Stimulated activated memory B cell treated with anti-CD40 and anti-IgM and Interleukin-4, amounts not matched to agents 10 μg/mL and 1 μg/mL and 100 μg/mL, for 72 hours (primary cell): ENCODE data around the gene HRK.
A peak's percentile ranks its signal among the peaks of the same experiment; 100 is the strongest.

Experiments used
- ATAC-seq: fragments of 150-1000 bp; cut with Tn5 transposase; 2 replicates; pipeline ENCODE4 v1.10.0; 2021
- H3K27ac Mint-ChIP-seq: one replicate; pipeline ENCODE4 v1.8.0; 2022; ENCODE audit warnings: mild to moderate bottlenecking, mixed read lengths
- H3K27me3 Mint-ChIP-seq: one replicate; pipeline ENCODE4 v1.8.0; 2022; ENCODE audit warnings: mixed read lengths
- H3K36me3 Mint-ChIP-seq: one replicate; pipeline ENCODE4 v1.8.0; 2022; ENCODE audit warnings: mixed read lengths
- H3K4me1 Mint-ChIP-seq: one replicate; pipeline ENCODE4 v1.8.0; 2022; ENCODE audit warnings: mixed read lengths
- H3K4me3 Mint-ChIP-seq: one replicate; pipeline ENCODE4 v1.8.0; 2022; ENCODE audit warnings: mild to moderate bottlenecking, moderate library complexity, mixed read lengths
- H3K9me3 Mint-ChIP-seq: one replicate; pipeline ENCODE4 v1.8.0; 2022; ENCODE audit warnings: mixed read lengths

Gene HRK

GRCh38 chr12:116915326-116915725, 34.1 kb upstream of the HRK start:
- H3K36me3 Mint-ChIP-seq = peaks cover 19% of the 10 kb centered on the region
- no peak overlapping the region for H3K4me3 Mint-ChIP-seq
- peaks cover 68% of the 10 kb centered on the region for H3K4me1 Mint-ChIP-seq
- H3K9me3 Mint-ChIP-seq = no peaks in the 10 kb centered on the region
- H3K27ac Mint-ChIP-seq = peak overlapping the region; percentile 24
- ATAC-seq = no peak
- no peaks in the 10 kb centered on the region for H3K27me3 Mint-ChIP-seq

- ATAC-seq = peak; percentile 94
- Mint-ChIP-seq H3K9me3 (no peaks in the 10 kb centered on the region), H3K4me3 (peak within 1 kb of the TSS; percentile 96), H3K27ac (peak within 1 kb of the TSS; percentile 83), H3K4me1 (peaks cover 31% of the 10 kb centered on the region), H3K36me3 (peaks cover 10% of the 10 kb centered on the region), H3K27me3 (no peaks in the 10 kb centered on the region)
Observed at GRCh38 chr12:116910645-116911451, 29.6 kb upstream of the HRK start, which contains the start of gene FBXW8. Gene FBXW8 (plus strand): TSS chr12:116910950. CDS start chr12:116911038, 88 bp downstream.

GRCh38 chr12:116910280-116910644, 29.0 kb upstream of the HRK start:
- H3K27me3 Mint-ChIP-seq = no peaks in the 10 kb centered on the region
- H3K27ac Mint-ChIP-seq = peak overlapping the region; percentile 83
- no peak for ATAC-seq
- H3K9me3 Mint-ChIP-seq = no peaks in the 10 kb centered on the region
- H3K4me3 Mint-ChIP-seq = peak overlapping the region; percentile 96
- H3K36me3 Mint-ChIP-seq = peaks cover 4% of the 10 kb centered on the region
- H3K4me1 Mint-ChIP-seq = peaks cover 25% of the 10 kb centered on the region

GRCh38 chr12:116906285-116906684, 25.0 kb upstream of the HRK start:
- Mint-ChIP-seq H3K27ac (no peak overlapping the region), H3K4me1 (peaks cover 7% of the 10 kb centered on the region), H3K4me3 (no peak overlapping the region), H3K36me3 (no peaks in the 10 kb centered on the region), H3K9me3 (peaks cover 3% of the 10 kb centered on the region), H3K27me3 (peaks cover 29% of the 10 kb centered on the region)
- no peak for ATAC-seq

- H3K4me1 Mint-ChIP-seq = no peaks in the 10 kb centered on the region
Observed at GRCh38 chr12:116903818-116904217, 22.6 kb upstream of the HRK start.

GRCh38 chr12:116901612-116902011, 20.4 kb upstream of the HRK start:
- Mint-ChIP-seq H3K9me3 (peaks cover 3% of the 10 kb centered on the region), H3K27me3 (peaks cover 58% of the 10 kb centered on the region), H3K36me3 (no peaks in the 10 kb centered on the region), H3K4me1 (no peaks in the 10 kb centered on the region), H3K27ac (no peak overlapping the region), H3K4me3 (no peak overlapping the region)
- ATAC-seq = no peak

More at GRCh38 chr12:116903818-116904217, 22.6 kb upstream of the HRK start:
- ATAC-seq = no peak
- Mint-ChIP-seq H3K9me3 (peaks cover 3% of the 10 kb centered on the region), H3K27ac (no peak overlapping the region), H3K27me3 (peaks cover 51% of the 10 kb centered on the region), H3K4me3 (no peak overlapping the region), H3K36me3 (no peaks in the 10 kb centered on the region)

- H3K27ac Mint-ChIP-seq = no peak overlapping the region
- H3K4me1 Mint-ChIP-seq = no peaks in the 10 kb centered on the region
- peaks cover 55% of the 10 kb centered on the region for H3K27me3 Mint-ChIP-seq
- no peak overlapping the region for H3K4me3 Mint-ChIP-seq
- no peaks in the 10 kb centered on the region for H3K36me3 Mint-ChIP-seq
- peaks cover 3% of the 10 kb centered on the region for H3K9me3 Mint-ChIP-seq
- ATAC-seq = no peak
Observed at GRCh38 chr12:116898669-116899068, 17.4 kb upstream of the HRK start.

GRCh38 chr12:116897476-116897875, 16.2 kb upstream of the HRK start:
- no peak overlapping the region for H3K27ac Mint-ChIP-seq
- H3K4me3 Mint-ChIP-seq = no peak overlapping the region
- H3K4me1 Mint-ChIP-seq = no peaks in the 10 kb centered on the region
- no peaks in the 10 kb centered on the region for H3K36me3 Mint-ChIP-seq
- ATAC-seq = no peak
- peaks cover 45% of the 10 kb centered on the region for H3K27me3 Mint-ChIP-seq
- peaks cover 3% of the 10 kb centered on the region for H3K9me3 Mint-ChIP-seq

- Mint-ChIP-seq H3K36me3 (no peaks in the 10 kb centered on the region), H3K4me3 (no peak overlapping the region), H3K27ac (no peak overlapping the region), H3K9me3 (no peaks in the 10 kb centered on the region), H3K27me3 (peaks cover 35% of the 10 kb centered on the region), H3K4me1 (no peaks in the 10 kb centered on the region)
- ATAC-seq = no peak
Observed at GRCh38 chr12:116896411-116896924, 15.2 kb upstream of the HRK start.

GRCh38 chr12:116894913-116895312, 13.7 kb upstream of the HRK start:
- peaks cover 22% of the 10 kb centered on the region for H3K27me3 Mint-ChIP-seq
- H3K9me3 Mint-ChIP-seq = no peaks in the 10 kb centered on the region
- H3K4me1 Mint-ChIP-seq = no peaks in the 10 kb centered on the region
- H3K4me3 Mint-ChIP-seq = no peak overlapping the region
- no peak overlapping the region for H3K27ac Mint-ChIP-seq
- ATAC-seq = no peak
- no peaks in the 10 kb centered on the region for H3K36me3 Mint-ChIP-seq

GRCh38 chr12:116892349-116893140, 11.3 kb upstream of the HRK start:
- Mint-ChIP-seq H3K27me3 (peaks cover 8% of the 10 kb centered on the region), H3K36me3 (no peaks in the 10 kb centered on the region), H3K4me1 (no peaks in the 10 kb centered on the region), H3K9me3 (no peaks in the 10 kb centered on the region), H3K27ac (no peak overlapping the region), H3K4me3 (no peak overlapping the region)
- ATAC-seq = no peak

GRCh38 chr12:116891019-116891418, 9.8 kb upstream of the HRK start:
- no peaks in the 10 kb centered on the region for H3K36me3 Mint-ChIP-seq
- H3K9me3 Mint-ChIP-seq = no peaks in the 10 kb centered on the region
- H3K4me3 Mint-ChIP-seq = no peak overlapping the region
- H3K27ac Mint-ChIP-seq = no peak overlapping the region
- H3K27me3 Mint-ChIP-seq = no peaks in the 10 kb centered on the region
- no peak for ATAC-seq
- no peaks in the 10 kb centered on the region for H3K4me1 Mint-ChIP-seq

- Mint-ChIP-seq H3K4me3 (no peak overlapping the region), H3K9me3 (no peaks in the 10 kb centered on the region), H3K27ac (no peak overlapping the region), H3K4me1 (no peaks in the 10 kb centered on the region), H3K36me3 (no peaks in the 10 kb centered on the region), H3K27me3 (no peaks in the 10 kb centered on the region)
- ATAC-seq = no peak
Observed at GRCh38 chr12:116890330-116890729, 9.1 kb upstream of the HRK start.

- no peaks in the 10 kb centered on the region for H3K4me1 Mint-ChIP-seq
Observed at GRCh38 chr12:116887897-116888296, 6.7 kb upstream of the HRK start.

GRCh38 chr12:116887244-116887643, 6.0 kb upstream of the HRK start:
- no peak for ATAC-seq
- H3K9me3 Mint-ChIP-seq = no peaks in the 10 kb centered on the region
- peaks cover 6% of the 10 kb centered on the region for H3K4me1 Mint-ChIP-seq

More at GRCh38 chr12:116887897-116888296, 6.7 kb upstream of the HRK start:
- no peaks in the 10 kb centered on the region for H3K9me3 Mint-ChIP-seq
- no peak for ATAC-seq
- no peak overlapping the region for H3K27ac Mint-ChIP-seq
- no peak overlapping the region for H3K4me3 Mint-ChIP-seq
- no peaks in the 10 kb centered on the region for H3K36me3 Mint-ChIP-seq
- H3K27me3 Mint-ChIP-seq = peaks cover 14% of the 10 kb centered on the region

More at GRCh38 chr12:116887244-116887643, 6.0 kb upstream of the HRK start:
- Mint-ChIP-seq H3K27ac (no peak overlapping the region), H3K27me3 (peaks cover 19% of the 10 kb centered on the region), H3K4me3 (no peak overlapping the region), H3K36me3 (no peaks in the 10 kb centered on the region)
